SK-N-SH (cell line): ENCODE measurements around the gene UQCRC1. TPM values are rescaled to one million over a fixed set of nuclear protein-coding genes. Genes with fewer than 3 reads are reported as not detected.
A peak's percentile ranks its signal among the peaks of the same experiment; 100 is the strongest.

Experiments used
- CTCF ChIA-PET: fragments of 300-600, 350-600 bp; formaldehyde crosslinking; extraction: SDS; loops from one replicate; lab custom pipeline; 2021; lab: Yijun Ruan, JAX
- POLR2A ChIA-PET: fragments of 350-600 bp; sonication (Branson Sonifier 250); formaldehyde crosslinking; extraction: SDS; loops from one replicate; lab custom pipeline; 2020; ENCODE audit warnings: antibody characterized with exemption, inconsistent platforms; lab: Yijun Ruan, JAX
- DNase-seq: peaks from one replicate; pipeline ENCODE4 v3.0.0; 2012
- H2AFZ ChIP-seq: fragments of 200-600 bp; sonication (generic); 2 replicates; pipeline ENCODE4 v1.8.1; 2016; ENCODE audit warnings: antibody characterized with exemption, mild to moderate bottlenecking, low read depth
- H3F3A ChIP-seq: fragments of 200-600 bp; sonication (generic); replicated peaks from 2 replicates; pipeline ENCODE3; 2016; ENCODE audit warnings: antibody characterized with exemption, mild to moderate bottlenecking; ENCODE audit not compliant: insufficient read depth
- H3K27ac ChIP-seq, 2 experiments: fragments of 200-500 bp in 1 of 2; fragments of 200-600 bp in 1 of 2; sonication (Bioruptor generic) in 1 of 2; sonication (generic), shearing (Covaris generic) in 1 of 2; 2 replicates each; pipeline versions ENCODE4 v1.5.1 to v1.6.1; 2014 to 2016; ENCODE audit warnings: low read depth in 2 of 2, inconsistent platforms in 1 of 2, low read length in 1 of 2, mild to moderate bottlenecking in 1 of 2, mixed read lengths in 1 of 2
- H3K27me3 ChIP-seq: fragments of 200-600 bp; sonication (generic), shearing (Covaris generic); 2 replicates; pipeline ENCODE4 v1.6.1; 2016; ENCODE audit warnings: mixed run types; ENCODE audit not compliant: insufficient read depth
- H3K36me3 ChIP-seq, 2 experiments: fragments of 200-500 bp in 1 of 2; fragments of 200-600 bp in 1 of 2; sonication (Bioruptor generic) in 1 of 2; sonication (generic) in 1 of 2; replicated peaks in 1 of 2; 2 replicates each; pipeline versions ENCODE3 to v1.5.1; 2014 to 2016; ENCODE audit warnings: low read length in 1 of 2, mild to moderate bottlenecking in 1 of 2; ENCODE audit not compliant: insufficient read depth in 2 of 2, control insufficient read depth in 1 of 2
- H3K4me1 ChIP-seq, 2 experiments: fragments of 200-500 bp in 1 of 2; fragments of 200-600 bp in 1 of 2; sonication (Bioruptor generic) in 1 of 2; sonication (generic), shearing (Covaris generic) in 1 of 2; 2 replicates each; pipeline versions ENCODE4 v1.5.1 to v1.6.1; 2014 to 2016; ENCODE audit warnings: low read depth in 1 of 2, low read length in 1 of 2, mixed run types in 1 of 2; ENCODE audit not compliant: insufficient read depth in 2 of 2, control insufficient read depth in 1 of 2
- H3K4me2 ChIP-seq: fragments of 200-600 bp; sonication (generic), shearing (Covaris generic); 2 replicates; pipeline ENCODE4 v1.6.1; 2017; ENCODE audit warnings: mixed run types
- H3K4me3 ChIP-seq, 2 experiments: fragments of 200-500 bp in 1 of 2; fragments of 200-600 bp in 1 of 2; sonication (Bioruptor generic) in 1 of 2; sonication (generic), shearing (Covaris generic) in 1 of 2; 2 replicates each; pipeline versions ENCODE4 v1.5.1 to v1.8.1; 2014 to 2016; ENCODE audit warnings: low read depth in 2 of 2, inconsistent platforms in 1 of 2, low read length in 1 of 2, mild to moderate bottlenecking in 1 of 2, mixed read lengths in 1 of 2, moderate library complexity in 1 of 2
- H3K79me2 ChIP-seq: fragments of 200-600 bp; sonication (generic); 2 replicates; pipeline ENCODE4 v1.8.1; 2017; ENCODE audit warnings: mild to moderate bottlenecking; ENCODE audit not compliant: insufficient read depth
- H3K9ac ChIP-seq: fragments of 200-600 bp; sonication (generic); 2 replicates; pipeline ENCODE4 v1.6.1; 2017; ENCODE audit warnings: mixed run types
- H3K9me2 ChIP-seq: fragments of 200-600 bp; sonication (generic); 2 replicates; pipeline ENCODE4 v1.6.1; 2017; ENCODE audit warnings: mixed run types
- H3K9me3 ChIP-seq: fragments of 200-600 bp; sonication (generic); 2 replicates; pipeline ENCODE4 v1.6.1; 2017; ENCODE audit warnings: mixed run types, mild to moderate bottlenecking, moderate library complexity
- H4K20me1 ChIP-seq: fragments of 200-600 bp; sonication (generic); 2 replicates; pipeline ENCODE4 v1.6.1; 2017; ENCODE audit warnings: mild to moderate bottlenecking, mixed run types; ENCODE audit not compliant: insufficient read depth
- EP300 ChIP-seq, 2 experiments: IDR thresholded peaks; 2 replicates each; pipeline versions ENCODE4 v1.4.0 to v1.6.1; 2012; ENCODE audit warnings: borderline replicate concordance in 1 of 2, low read depth in 1 of 2, low read length in 1 of 2
- FOSL2 ChIP-seq: IDR thresholded peaks from 2 replicates; pipeline ENCODE4 v1.4.0; 2012; ENCODE audit warnings: low read depth, mild to moderate bottlenecking, moderate library complexity, borderline replicate concordance
- FOXJ3 ChIP-seq: sonication (generic); formaldehyde crosslinking; IDR thresholded peaks from 2 replicates; pipeline ENCODE4 v1.5.1; 2020; ENCODE audit warnings: mild to moderate bottlenecking, missing genetic modification reagents
- FOXM1 ChIP-seq: IDR thresholded peaks from 2 replicates; pipeline ENCODE4 v1.4.0; 2012; ENCODE audit warnings: low read depth, mild to moderate bottlenecking
- GABPA ChIP-seq: IDR thresholded peaks from 2 replicates; pipeline ENCODE4 v1.4.0; 2012; ENCODE audit warnings: low read depth, mild to moderate bottlenecking
- JUND ChIP-seq: IDR thresholded peaks from 2 replicates; pipeline ENCODE4 v1.4.0; 2012
- MEF2A ChIP-seq: IDR thresholded peaks from 2 replicates; pipeline ENCODE4 v1.4.0; 2012; ENCODE audit warnings: low read depth, borderline replicate concordance
- MXI1 ChIP-seq: IDR thresholded peaks from 2 replicates; pipeline ENCODE4 v1.6.1; 2012; ENCODE audit warnings: mild to moderate bottlenecking, low read depth, low read length, improper control_type of control experiment
- NFIC ChIP-seq: IDR thresholded peaks from 2 replicates; pipeline ENCODE4 v1.4.0; 2012; ENCODE audit warnings: borderline replicate concordance
- NRF1 ChIP-seq: IDR thresholded peaks from 2 replicates; pipeline ENCODE4 v1.6.1; 2012; ENCODE audit warnings: low read depth, mild to moderate bottlenecking, low read length
- POLR2AphosphoS5 ChIP-seq: IDR thresholded peaks from 2 replicates; pipeline ENCODE4 v1.6.1; 2012; ENCODE audit warnings: low read depth, low read length
- RAD21 ChIP-seq: IDR thresholded peaks from 2 replicates; pipeline ENCODE4 v1.6.1; 2012; ENCODE audit warnings: mild to moderate bottlenecking, low read length
- RCOR1 ChIP-seq: fragments of 150-350 bp; IDR thresholded peaks from 2 replicates; pipeline ENCODE4 v1.6.1; 2017; ENCODE audit warnings: antibody characterized with exemption, low read length
- RFX5 ChIP-seq: IDR thresholded peaks from 2 replicates; pipeline ENCODE4 v1.6.1; 2012; ENCODE audit warnings: mild to moderate bottlenecking, improper control_type of control experiment, low read length
- SIN3A ChIP-seq: IDR thresholded peaks from 2 replicates; pipeline ENCODE4 v1.6.1; 2012; ENCODE audit warnings: low read depth, mild to moderate bottlenecking, low read length, moderate library complexity, borderline replicate concordance
- SMC3 ChIP-seq: IDR thresholded peaks from 2 replicates; pipeline ENCODE4 v1.6.1; 2012; ENCODE audit warnings: low read depth, low read length, improper control_type of control experiment
- TAF1 ChIP-seq: IDR thresholded peaks from 2 replicates; pipeline ENCODE4 v1.6.1; 2012; ENCODE audit warnings: low read depth, mild to moderate bottlenecking, low read length, moderate library complexity, borderline replicate concordance
- TCF12 ChIP-seq: IDR thresholded peaks from 2 replicates; pipeline ENCODE4 v1.4.0; 2012
- YY1 ChIP-seq: IDR thresholded peaks from 2 replicates; pipeline ENCODE4 v1.4.0; 2012; ENCODE audit warnings: low read depth, mild to moderate bottlenecking
- WGBS: methylation state at CpG from one replicate; pipeline ENCODE4 v1.1.6; 2017; ENCODE audit warnings: low lambda C conversion rate; 5-methylcytosine and 5-hydroxymethylcytosine counted together
- polyA plus RNA-seq, 3 experiments: library from polyadenylated mRNA; depleted of rRNA; stranded (reverse); fragments of >200 nt; gene quantifications; 2 replicates each; pipeline ENCODE4 v1.2.3, GENCODE V29; 2012
- TF ChIP-seq, protein P1 (sequence below): fragments of 150-350 bp; IDR thresholded peaks from 2 replicates; pipeline ENCODE4 v1.6.1; 2016; ENCODE audit warnings: mild to moderate bottlenecking, low read depth, low read length
- TF ChIP-seq, protein P2 (sequence below): IDR thresholded peaks from 2 replicates; pipeline ENCODE4 v1.4.0; 2012; ENCODE audit warnings: low read depth, borderline replicate concordance
- TF ChIP-seq, protein P3 (sequence below): fragments of 150-350 bp; IDR thresholded peaks from 2 replicates; pipeline ENCODE4 v1.6.1; 2017; ENCODE audit warnings: antibody characterized with exemption, low read length, low read depth, borderline replicate concordance
- TF ChIP-seq, protein P4 (sequence below): IDR thresholded peaks from 2 replicates; pipeline ENCODE4 v1.4.0; 2012; ENCODE audit warnings: low read depth
- TF ChIP-seq, protein P5 (sequence below): fragments of 200-600 bp; sonication (generic); IDR thresholded peaks from 2 replicates; pipeline ENCODE4 v1.6.1; 2017; ENCODE audit warnings: antibody characterized with exemption, mild to moderate bottlenecking, moderate library complexity
- TF ChIP-seq, protein P6 (sequence below): IDR thresholded peaks from 2 replicates; pipeline ENCODE4; 2012

The UQCRC1 gene
- polyA plus RNA-seq (2012; rRNA removed): 284 and 317 TPM in 2 replicates
- polyA plus RNA-seq (2012; cell fraction: cytosol; rRNA removed): 160 and 244 TPM in 2 replicates
- 311 and 334 TPM in 2 replicates for polyA plus RNA-seq (2012; cell fraction: nucleus; rRNA removed)

DNA sequence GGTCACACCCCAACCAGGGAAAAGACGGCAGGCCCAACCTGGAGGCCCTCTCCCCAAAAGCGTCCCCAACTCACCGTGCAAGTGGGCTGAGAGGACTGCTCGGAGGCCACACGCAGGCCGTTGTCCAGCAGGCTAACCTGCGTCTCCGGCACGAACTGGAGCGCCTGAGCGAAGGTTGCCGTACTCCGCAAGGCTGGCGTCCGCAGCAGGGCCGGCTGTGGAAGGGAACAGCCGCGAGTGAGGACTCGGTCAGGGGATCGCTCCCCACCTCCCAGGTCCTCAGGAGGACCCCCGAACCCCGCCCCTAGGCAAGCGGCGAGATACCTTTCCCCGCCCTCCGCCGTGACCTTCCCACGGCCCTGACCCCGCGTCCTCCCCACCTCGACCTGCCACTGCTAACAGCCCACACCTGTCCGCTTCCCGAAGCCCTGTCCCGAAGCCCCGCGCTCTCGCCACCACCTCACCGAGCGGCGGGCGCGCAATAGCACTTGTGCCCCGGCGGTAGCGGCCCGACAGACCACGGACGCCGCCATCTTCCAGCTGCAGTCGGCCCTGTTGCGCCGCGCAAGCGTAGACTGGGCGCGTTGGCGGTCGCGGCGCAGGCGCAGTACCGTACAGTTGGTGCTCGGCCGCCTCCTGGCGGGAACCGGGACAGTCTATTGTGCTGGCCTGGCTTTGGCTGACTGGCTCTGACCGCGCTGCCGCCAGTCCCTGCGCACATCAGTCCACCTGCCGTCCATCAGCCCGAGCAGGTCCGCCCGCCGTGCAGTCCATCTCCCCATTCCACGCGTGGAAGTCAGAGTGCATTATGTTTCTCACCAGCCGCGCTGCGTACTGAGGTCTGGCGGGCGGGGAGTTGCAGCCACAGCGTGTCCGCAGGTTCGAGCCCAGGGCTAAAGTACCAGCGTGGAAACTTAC is at the start of gene UQCRC1:
UQCRC1 (minus strand) TSS at position 559 of the 918 bp plus-strand sequence; CDS start at position 533, 26 bp downstream.
- POLR2A ChIA-PET: interaction anchor here (0.6 to 1.0 kb wide), 3 partner anchors 20 to 54 kb away, joined by 3 to 4 read pairs (median 3); partner anchors contain the start of gene SLC26A6
- peak within 1 kb of the TSS; percentile 98 for H3K4me2 ChIP-seq
- TF ChIP-seq, protein P1, sequence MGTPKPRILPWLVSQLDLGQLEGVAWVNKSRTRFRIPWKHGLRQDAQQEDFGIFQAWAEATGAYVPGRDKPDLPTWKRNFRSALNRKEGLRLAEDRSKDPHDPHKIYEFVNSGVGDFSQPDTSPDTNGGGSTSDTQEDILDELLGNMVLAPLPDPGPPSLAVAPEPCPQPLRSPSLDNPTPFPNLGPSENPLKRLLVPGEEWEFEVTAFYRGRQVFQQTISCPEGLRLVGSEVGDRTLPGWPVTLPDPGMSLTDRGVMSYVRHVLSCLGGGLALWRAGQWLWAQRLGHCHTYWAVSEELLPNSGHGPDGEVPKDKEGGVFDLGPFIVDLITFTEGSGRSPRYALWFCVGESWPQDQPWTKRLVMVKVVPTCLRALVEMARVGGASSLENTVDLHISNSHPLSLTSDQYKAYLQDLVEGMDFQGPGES: no peak
- TF ChIP-seq FOXM1 (no peak), NRF1 (peak; percentile 91), FOSL2 (no peak), RCOR1 (peak; percentile 65), MEF2A (no peak), FOXJ3 (CRISPR knock-in tag) (no peak), YY1 (peak; percentile 95), RAD21 (peak; percentile 57), NFIC (no peak), RFX5 (no peak), TAF1 (peak; percentile 86), GABPA (no peak), POLR2AphosphoS5 (peak; percentile 84), SIN3A (no peak), SMC3 (peak; percentile 66), JUND (no peak), TCF12 (no peak), EP300 (IDR thresholded peaks at IDR 0.05; ENCODE audit: borderline replicate concordance in 1 of 2, low read depth in 1 of 2, low read length in 1 of 2) (no peak), MXI1 (peak; percentile 46; the same call in 1 of the 2 replicates)
- TF ChIP-seq, protein P2, sequence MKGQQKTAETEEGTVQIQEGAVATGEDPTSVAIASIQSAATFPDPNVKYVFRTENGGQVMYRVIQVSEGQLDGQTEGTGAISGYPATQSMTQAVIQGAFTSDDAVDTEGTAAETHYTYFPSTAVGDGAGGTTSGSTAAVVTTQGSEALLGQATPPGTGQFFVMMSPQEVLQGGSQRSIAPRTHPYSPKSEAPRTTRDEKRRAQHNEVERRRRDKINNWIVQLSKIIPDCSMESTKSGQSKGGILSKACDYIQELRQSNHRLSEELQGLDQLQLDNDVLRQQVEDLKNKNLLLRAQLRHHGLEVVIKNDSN: no peak
- TF ChIP-seq, protein P3, sequence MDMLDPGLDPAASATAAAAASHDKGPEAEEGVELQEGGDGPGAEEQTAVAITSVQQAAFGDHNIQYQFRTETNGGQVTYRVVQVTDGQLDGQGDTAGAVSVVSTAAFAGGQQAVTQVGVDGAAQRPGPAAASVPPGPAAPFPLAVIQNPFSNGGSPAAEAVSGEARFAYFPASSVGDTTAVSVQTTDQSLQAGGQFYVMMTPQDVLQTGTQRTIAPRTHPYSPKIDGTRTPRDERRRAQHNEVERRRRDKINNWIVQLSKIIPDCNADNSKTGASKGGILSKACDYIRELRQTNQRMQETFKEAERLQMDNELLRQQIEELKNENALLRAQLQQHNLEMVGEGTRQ: no peak
- TF ChIP-seq, protein P4, sequence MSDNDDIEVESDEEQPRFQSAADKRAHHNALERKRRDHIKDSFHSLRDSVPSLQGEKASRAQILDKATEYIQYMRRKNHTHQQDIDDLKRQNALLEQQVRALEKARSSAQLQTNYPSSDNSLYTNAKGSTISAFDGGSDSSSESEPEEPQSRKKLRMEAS: peak; percentile 64; the same call in 1 of the 2 replicates
- TF ChIP-seq, protein P5, sequence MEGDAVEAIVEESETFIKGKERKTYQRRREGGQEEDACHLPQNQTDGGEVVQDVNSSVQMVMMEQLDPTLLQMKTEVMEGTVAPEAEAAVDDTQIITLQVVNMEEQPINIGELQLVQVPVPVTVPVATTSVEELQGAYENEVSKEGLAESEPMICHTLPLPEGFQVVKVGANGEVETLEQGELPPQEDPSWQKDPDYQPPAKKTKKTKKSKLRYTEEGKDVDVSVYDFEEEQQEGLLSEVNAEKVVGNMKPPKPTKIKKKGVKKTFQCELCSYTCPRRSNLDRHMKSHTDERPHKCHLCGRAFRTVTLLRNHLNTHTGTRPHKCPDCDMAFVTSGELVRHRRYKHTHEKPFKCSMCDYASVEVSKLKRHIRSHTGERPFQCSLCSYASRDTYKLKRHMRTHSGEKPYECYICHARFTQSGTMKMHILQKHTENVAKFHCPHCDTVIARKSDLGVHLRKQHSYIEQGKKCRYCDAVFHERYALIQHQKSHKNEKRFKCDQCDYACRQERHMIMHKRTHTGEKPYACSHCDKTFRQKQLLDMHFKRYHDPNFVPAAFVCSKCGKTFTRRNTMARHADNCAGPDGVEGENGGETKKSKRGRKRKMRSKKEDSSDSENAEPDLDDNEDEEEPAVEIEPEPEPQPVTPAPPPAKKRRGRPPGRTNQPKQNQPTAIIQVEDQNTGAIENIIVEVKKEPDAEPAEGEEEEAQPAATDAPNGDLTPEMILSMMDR: peak; percentile 64
- TF ChIP-seq, protein P6, sequence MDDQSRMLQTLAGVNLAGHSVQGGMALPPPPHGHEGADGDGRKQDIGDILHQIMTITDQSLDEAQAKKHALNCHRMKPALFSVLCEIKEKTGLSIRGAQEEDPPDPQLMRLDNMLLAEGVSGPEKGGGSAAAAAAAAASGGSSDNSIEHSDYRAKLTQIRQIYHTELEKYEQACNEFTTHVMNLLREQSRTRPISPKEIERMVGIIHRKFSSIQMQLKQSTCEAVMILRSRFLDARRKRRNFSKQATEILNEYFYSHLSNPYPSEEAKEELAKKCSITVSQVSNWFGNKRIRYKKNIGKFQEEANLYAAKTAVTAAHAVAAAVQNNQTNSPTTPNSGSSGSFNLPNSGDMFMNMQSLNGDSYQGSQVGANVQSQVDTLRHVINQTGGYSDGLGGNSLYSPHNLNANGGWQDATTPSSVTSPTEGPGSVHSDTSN: no peak

More for the DNA sequence above, at the start of gene UQCRC1:
- H3K27me3 ChIP-seq: no peaks in the 10 kb centered on the region
- CTCF ChIA-PET: interaction anchor here (1.0 to 4.6 kb wide), 7 partner anchors 11 to 151 kb away, joined by 3 to 40 read pairs (median 4); partner anchors contain the start of gene SLC26A6
- H3K27ac ChIP-seq: peak within 1 kb of the TSS; percentile 51 to 78; a peak in 2 of 4 replicates
- H3F3A ChIP-seq: peaks cover 5% of the 10 kb centered on the region
- peak; percentile 98 for DNase-seq
- no peaks in the 10 kb centered on the region for H3K9me2 ChIP-seq
- H3K4me3 ChIP-seq: peak within 1 kb of the TSS; percentile 77 to 96
- H3K79me2 ChIP-seq: peaks cover 47% of the 10 kb centered on the region
- peaks cover 5 to 7% of the 10 kb centered on the region in 2 experiments; a peak in 3 of 4 replicates for H3K4me1 ChIP-seq
- H4K20me1 ChIP-seq: no peaks in the 10 kb centered on the region
- H2AFZ ChIP-seq: peak within 1 kb of the TSS; percentile 88; the same call in 1 of the 2 replicates
- H3K9me3 ChIP-seq: no peaks in the 10 kb centered on the region
- H3K36me3 ChIP-seq: peaks cover 19 to 36% of the 10 kb centered on the region in 2 experiments
- WGBS: 9% methylated on average over 35 of the region's 86 CpGs
- peak within 1 kb of the TSS; percentile 87 for H3K9ac ChIP-seq
